ENCODE data around the gene C1QTNF9. TPM values are rescaled to one million over a fixed set of nuclear protein-coding genes. Genes with fewer than 3 reads are reported as not detected.
"Not testable (repeated sequence)": the region's sequence is repeated elsewhere in the genome, so short reads cannot be mapped to it uniquely, and the experiment has no call there.

Gene C1QTNF9
- total RNA-seq, 1 donor from 2014 or later, result not detected

DNA sequence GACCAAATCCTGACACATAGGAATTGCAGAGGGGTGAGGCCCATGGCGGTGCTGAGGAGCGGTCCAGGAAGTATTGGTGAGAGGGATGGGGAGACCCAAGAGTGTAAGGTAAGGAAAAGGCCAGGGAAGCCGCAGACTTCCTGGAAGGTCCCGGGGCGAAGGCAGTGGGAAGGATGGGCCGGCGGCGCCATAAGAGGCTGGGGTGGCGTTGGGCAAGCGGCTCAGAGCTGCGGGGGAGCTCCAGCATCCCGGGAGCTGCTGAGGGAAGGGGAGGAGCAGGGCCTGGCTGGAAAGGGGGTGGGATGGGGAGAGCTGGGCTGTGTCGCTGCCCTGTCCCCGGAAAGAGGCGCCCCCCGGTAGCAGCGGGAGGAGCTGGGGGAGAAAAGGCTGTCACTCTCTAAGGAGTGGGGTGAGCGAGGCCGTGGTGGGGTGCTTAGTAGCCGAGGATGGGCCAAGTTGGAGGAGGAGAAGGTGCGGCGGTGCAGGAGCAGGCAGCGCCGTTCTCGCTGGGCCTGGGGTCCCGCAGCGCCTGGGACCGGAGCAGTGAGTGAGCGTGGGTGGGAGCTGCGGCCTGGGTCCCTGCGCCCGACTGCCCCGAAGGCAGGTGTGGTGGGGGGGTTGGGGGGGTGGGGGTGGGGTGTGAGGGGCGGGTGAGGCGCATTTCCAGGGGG is 30.7 kb downstream of the C1QTNF9 start:
- no peak for DNase-seq (ENCODE audit: extremely low spot score in 2 of 2)
- TF ChIP-seq, protein P1, sequence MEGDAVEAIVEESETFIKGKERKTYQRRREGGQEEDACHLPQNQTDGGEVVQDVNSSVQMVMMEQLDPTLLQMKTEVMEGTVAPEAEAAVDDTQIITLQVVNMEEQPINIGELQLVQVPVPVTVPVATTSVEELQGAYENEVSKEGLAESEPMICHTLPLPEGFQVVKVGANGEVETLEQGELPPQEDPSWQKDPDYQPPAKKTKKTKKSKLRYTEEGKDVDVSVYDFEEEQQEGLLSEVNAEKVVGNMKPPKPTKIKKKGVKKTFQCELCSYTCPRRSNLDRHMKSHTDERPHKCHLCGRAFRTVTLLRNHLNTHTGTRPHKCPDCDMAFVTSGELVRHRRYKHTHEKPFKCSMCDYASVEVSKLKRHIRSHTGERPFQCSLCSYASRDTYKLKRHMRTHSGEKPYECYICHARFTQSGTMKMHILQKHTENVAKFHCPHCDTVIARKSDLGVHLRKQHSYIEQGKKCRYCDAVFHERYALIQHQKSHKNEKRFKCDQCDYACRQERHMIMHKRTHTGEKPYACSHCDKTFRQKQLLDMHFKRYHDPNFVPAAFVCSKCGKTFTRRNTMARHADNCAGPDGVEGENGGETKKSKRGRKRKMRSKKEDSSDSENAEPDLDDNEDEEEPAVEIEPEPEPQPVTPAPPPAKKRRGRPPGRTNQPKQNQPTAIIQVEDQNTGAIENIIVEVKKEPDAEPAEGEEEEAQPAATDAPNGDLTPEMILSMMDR (IDR thresholded peaks at IDR 0.05), result no peak
- no peak for TF ChIP-seq POLR2AphosphoS5 (IDR thresholded peaks at IDR 0.05; ENCODE audit: insufficient read depth in 1 of 2, low read depth in 1 of 2)
- Histone ChIP-seq H3K9me3 (no peaks in the 10 kb centered on the region), H3K27ac (no peak overlapping the region), H3K4me3 (no peak overlapping the region), H3K36me3 (no peaks in the 10 kb centered on the region), H3K4me1 (no peaks in the 10 kb centered on the region), H3K27me3 (no peaks in the 10 kb centered on the region)
- intact Hi-C loops (cut with DNase I), result no loop called here

- intact Hi-C loops (cut with DNase I), result no loop called here
Observed at GRCh38 chr13:24340608-24340955, 31.2 kb downstream of the C1QTNF9 start.

DNA sequence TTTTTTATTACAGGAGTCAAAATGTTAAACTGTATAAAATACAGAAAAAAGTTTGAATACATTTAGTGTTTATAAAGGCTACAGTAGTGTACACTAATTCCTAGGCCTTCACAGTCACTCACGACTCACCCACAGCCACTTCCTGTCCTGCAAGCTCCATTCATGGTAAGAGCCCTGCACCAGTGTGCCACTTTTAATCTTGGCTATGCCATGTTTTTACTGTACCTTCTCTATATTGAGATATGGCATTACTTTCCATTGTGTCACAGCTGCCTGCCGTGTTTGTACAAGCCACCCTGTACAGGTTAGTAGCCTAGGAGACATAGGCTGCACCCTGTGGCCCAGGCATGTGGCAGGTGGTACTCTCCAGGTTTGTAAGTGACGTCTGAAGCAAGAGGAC is 32.1 kb downstream of the C1QTNF9 start:
- no peak for DNase-seq (ENCODE audit: extremely low spot score in 2 of 2)

More at GRCh38 chr13:24340608-24340955, 31.2 kb downstream of the C1QTNF9 start:
- Histone ChIP-seq H3K27ac (no peak overlapping the region), H3K36me3 (no peaks in the 10 kb centered on the region), H3K4me1 (no peaks in the 10 kb centered on the region), H3K27me3 (no peaks in the 10 kb centered on the region), H3K9me3 (no peaks in the 10 kb centered on the region), H3K4me3 (no peak overlapping the region)
- no peak for DNase-seq (ENCODE audit: extremely low spot score in 2 of 2)
- no peak for TF ChIP-seq POLR2A (IDR thresholded peaks at IDR 0.05)

DNA sequence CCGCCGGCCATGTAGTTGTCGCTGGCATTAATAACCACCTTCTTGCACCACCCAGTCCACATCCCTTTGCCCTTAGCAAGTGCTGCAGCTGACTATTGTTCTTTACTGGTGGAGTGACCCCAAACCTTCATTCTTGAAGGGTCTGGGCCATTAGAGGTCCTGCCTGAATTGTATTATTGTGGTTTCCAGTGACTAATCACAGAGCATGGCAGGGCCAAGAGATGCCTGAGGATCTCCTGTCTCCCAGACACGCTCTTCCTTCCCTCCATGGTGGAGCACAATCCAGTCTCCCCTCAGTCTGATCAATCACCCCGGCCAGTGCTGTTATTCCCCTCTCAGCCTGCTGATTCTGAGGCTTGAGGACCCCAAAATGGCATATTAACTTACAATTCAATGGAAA is 39.0 kb downstream of the C1QTNF9 start:
- H3K27ac ChIP-seq, result no peak overlapping the region
- DNase-seq (ENCODE audit: extremely low spot score in 2 of 2), result no peak
- TF ChIP-seq, protein P1 (IDR thresholded peaks at IDR 0.05), result no peak
- no peak for TF ChIP-seq POLR2AphosphoS5 (IDR thresholded peaks at IDR 0.05; ENCODE audit: insufficient read depth in 1 of 2, low read depth in 1 of 2)
- no peak for TF ChIP-seq POLR2A (IDR thresholded peaks at IDR 0.05)
- H3K4me1 ChIP-seq, result no peaks in the 10 kb centered on the region
- intact Hi-C loops (cut with DNase I), result no loop called here
- no peaks in the 10 kb centered on the region for H3K36me3 ChIP-seq
- no peaks in the 10 kb centered on the region for H3K9me3 ChIP-seq
- no peaks in the 10 kb centered on the region for H3K27me3 ChIP-seq
- no peak overlapping the region for H3K4me3 ChIP-seq

More for the DNA sequence above, 32.1 kb downstream of the C1QTNF9 start:
- no peaks in the 10 kb centered on the region for H3K4me1 ChIP-seq
- no peak overlapping the region for H3K27ac ChIP-seq
- TF ChIP-seq, protein P1 (IDR thresholded peaks at IDR 0.05), result no peak
- TF ChIP-seq POLR2AphosphoS5 (IDR thresholded peaks at IDR 0.05; ENCODE audit: insufficient read depth in 1 of 2, low read depth in 1 of 2) (no peak), POLR2A (IDR thresholded peaks at IDR 0.05) (no peak)
- no peaks in the 10 kb centered on the region for H3K27me3 ChIP-seq
- intact Hi-C loops (cut with DNase I), result no loop called here
- no peaks in the 10 kb centered on the region for H3K36me3 ChIP-seq
- H3K9me3 ChIP-seq, result no peaks in the 10 kb centered on the region
- no peak overlapping the region for H3K4me3 ChIP-seq

GRCh38 chr13:24348797-24349515 is 39.6 kb downstream of the C1QTNF9 start:
- no peaks in the 10 kb centered on the region for H3K36me3 ChIP-seq
- H3K4me3 ChIP-seq, result no peak overlapping the region
- no peaks in the 10 kb centered on the region for H3K9me3 ChIP-seq
- intact Hi-C loops (cut with DNase I), result no loop called here
- TF ChIP-seq POLR2AphosphoS5 (IDR thresholded peaks at IDR 0.05; ENCODE audit: insufficient read depth in 1 of 2, low read depth in 1 of 2), result no peak
- no peak for TF ChIP-seq POLR2A (IDR thresholded peaks at IDR 0.05)
- TF ChIP-seq, protein P1 (IDR thresholded peaks at IDR 0.05), result no peak
- H3K27ac ChIP-seq, result no peak overlapping the region
- no peaks in the 10 kb centered on the region for H3K27me3 ChIP-seq
- no peaks in the 10 kb centered on the region for H3K4me1 ChIP-seq
- no peak for DNase-seq (ENCODE audit: extremely low spot score in 2 of 2)

DNA sequence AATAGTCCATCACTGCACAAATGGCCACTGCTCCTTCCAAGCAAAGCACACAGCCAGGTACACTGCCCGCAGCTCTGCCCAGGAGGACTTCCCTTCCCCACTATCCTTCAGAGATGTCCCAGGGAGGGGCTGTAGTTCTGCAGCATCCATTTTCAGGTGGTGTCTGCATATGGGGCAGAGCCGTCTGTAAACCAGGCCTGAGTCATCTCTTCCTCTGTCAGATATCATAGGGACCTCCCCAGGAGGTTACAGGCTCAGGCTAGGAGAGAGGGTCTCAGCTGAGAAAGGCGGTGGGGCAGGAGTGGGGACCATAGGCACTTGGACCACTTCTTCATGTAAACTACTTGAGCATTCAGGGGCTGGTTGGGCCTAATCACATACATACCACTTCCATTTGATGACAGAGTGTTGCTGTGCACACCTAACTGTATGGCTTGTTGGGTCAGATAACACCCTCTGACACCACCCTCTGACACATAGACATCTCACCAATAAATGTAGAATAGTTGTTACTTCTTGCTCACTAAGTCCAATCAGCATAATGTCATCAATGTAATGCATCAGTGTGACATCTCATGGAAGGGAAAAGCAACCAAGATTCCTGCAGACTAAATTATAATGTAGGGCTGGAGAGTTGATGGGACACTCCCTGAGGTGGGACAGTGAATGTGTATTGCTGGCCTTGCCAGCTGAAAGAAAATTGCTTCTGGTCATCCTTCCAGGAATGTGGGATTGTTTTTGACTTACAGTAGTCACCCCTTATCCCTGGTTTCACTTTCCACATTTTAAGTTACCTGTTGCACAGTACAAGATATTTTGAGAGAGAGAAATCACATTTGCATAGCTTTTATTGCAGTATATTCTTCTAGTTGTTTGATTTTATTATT is 40.6 kb downstream of the C1QTNF9 start:
- H3K36me3 ChIP-seq; DNase-seq (ENCODE audit: extremely low spot score in 2 of 2); H3K4me3 ChIP-seq; H3K27me3 ChIP-seq; H3K4me1 ChIP-seq; H3K9me3 ChIP-seq; H3K27ac ChIP-seq; intact Hi-C loops (cut with DNase I): not testable (repeated sequence)
